Astrocyte of the spinal cord (primary cell): ENCODE results near the gene RAD52.

Experiments
- DNase-seq: peaks from one replicate; pipeline ENCODE4 v3.0.0; 2011; ENCODE audit warnings: low read depth, low spot score
- H3K4me3 ChIP-seq: 2 replicates; pipeline ENCODE4 v1.5.1; 2011; ENCODE audit warnings: low read depth, mild to moderate bottlenecking, low read length, moderate library complexity
- CTCF ChIP-seq: IDR thresholded peaks from 2 replicates; pipeline ENCODE4 v1.5.1; 2012; ENCODE audit warnings: low read depth, mild to moderate bottlenecking, low read length, inconsistent platforms
- in situ Hi-C: cut with HindIII; loops from 2 replicates; pipeline ENCODE4 v1.10.0; 2017; ENCODE audit warnings: low sequenced_read_pairs

RAD52 gene

GRCh38 chr12:968545-968944 is 19.1 kb upstream of the RAD52 start:
- no peak overlapping the region for H3K4me3 ChIP-seq
- DNase-seq, result no peak
- in situ Hi-C loops, result no loop called here
- TF ChIP-seq CTCF, result no peak

GRCh38 chr12:967641-968040 is 18.1 kb upstream of the RAD52 start:
- no peak for DNase-seq
- in situ Hi-C loops, result no loop called here
- H3K4me3 ChIP-seq, result no peak overlapping the region
- TF ChIP-seq CTCF, result no peak

GRCh38 chr12:966724-967123 is 17.2 kb upstream of the RAD52 start:
- in situ Hi-C loops, result no loop called here
- no peak overlapping the region for H3K4me3 ChIP-seq
- TF ChIP-seq CTCF, result no peak
- no peak for DNase-seq

GRCh38 chr12:958588-959123 is 9.2 kb upstream of the RAD52 start:
- H3K4me3 ChIP-seq, result no peak overlapping the region

GRCh38 chr12:955939-956338 is 6.4 kb upstream of the RAD52 start:
- TF ChIP-seq CTCF, result no peak
- DNase-seq, result no peak
- in situ Hi-C loops, result no loop called here
- H3K4me3 ChIP-seq, result no peak overlapping the region

More at GRCh38 chr12:958588-959123, 9.2 kb upstream of the RAD52 start:
- in situ Hi-C loops, result no loop called here
- TF ChIP-seq CTCF, result no peak
- DNase-seq, result peak; percentile 22

- no peak for TF ChIP-seq CTCF
- H3K4me3 ChIP-seq, result no peak overlapping the region
- in situ Hi-C loops, result no loop called here
- no peak for DNase-seq
These were observed 5.2 kb upstream of the RAD52 start for GRCh38 chr12:954741-955140.

- TF ChIP-seq CTCF, result no peak
- no peak overlapping the region for H3K4me3 ChIP-seq
- in situ Hi-C loops, result no loop called here
- peak; percentile 27 for DNase-seq
These were observed 4.3 kb upstream of the RAD52 start for GRCh38 chr12:953776-954175.
